CD4-positive, alpha-beta memory T cell (primary cell): ENCODE data around the gene ABCG4. TPM values are rescaled to one million over a fixed set of nuclear protein-coding genes. Genes with fewer than 3 reads are reported as not detected.

ENCODE experiments used
- CTCF ChIA-PET: fragments of 350-600 bp; sonication (Branson Sonifier 250); formaldehyde crosslinking; loops from one replicate; lab custom pipeline; 2021; ENCODE audit warnings: inconsistent platforms; ENCODE audit not compliant: partially characterized antibody; lab: Charles Lee
- POLR2A ChIA-PET: fragments of 350-600 bp; sonication (Branson Sonifier 250); formaldehyde crosslinking; loops from one replicate; lab custom pipeline; 2021; ENCODE audit not compliant: partially characterized antibody; lab: Charles Lee
- DNase-seq, 5 donors: peaks; one replicate each; pipeline versions ENCODE4 v3.0.0 to v3.0.0-alpha.2; 2020 to 2022; ENCODE audit warnings: mixed read lengths in 1 of 5
- H3K27ac ChIP-seq: one replicate; pipeline ENCODE4 v1.7.0; 2013; ENCODE audit warnings: low read depth, low read length
- H3K27me3 ChIP-seq: 2 replicates; pipeline ENCODE4 v1.7.0; 2013; ENCODE audit warnings: mild to moderate bottlenecking, low read length, moderate library complexity; ENCODE audit not compliant: insufficient read depth
- H3K36me3 ChIP-seq: 2 replicates; pipeline ENCODE4 v1.7.0; 2013; ENCODE audit warnings: mild to moderate bottlenecking, low read length, moderate library complexity; ENCODE audit not compliant: insufficient read depth
- H3K4me1 ChIP-seq: 2 replicates; pipeline ENCODE4 v1.7.0; 2013; ENCODE audit warnings: mild to moderate bottlenecking, low read length, moderate library complexity; ENCODE audit not compliant: insufficient read depth
- H3K4me3 ChIP-seq, 2 donors: one replicate each; pipeline ENCODE4 v1.7.0; 2013; ENCODE audit warnings: low read length in 2 of 2, mild to moderate bottlenecking in 1 of 2
- H3K9me3 ChIP-seq, 2 donors: one replicate each; pipeline ENCODE4 v1.7.0; 2013; ENCODE audit warnings: low read length in 2 of 2, control low read depth in 1 of 2; ENCODE audit not compliant: control insufficient read depth in 1 of 2
- H3K27ac Mint-ChIP-seq, 7 donors: one replicate each; pipeline ENCODE4 v1.8.0; 2020 to 2021; ENCODE audit warnings: mixed read lengths in 7 of 7, mild to moderate bottlenecking in 6 of 7, inconsistent platforms in 3 of 7, moderate library complexity in 3 of 7
- H3K27me3 Mint-ChIP-seq, 2 donors: one replicate each; pipeline ENCODE4 v1.8.0; 2020 to 2021; ENCODE audit warnings: mixed read lengths in 2 of 2
- H3K36me3 Mint-ChIP-seq, 2 donors: one replicate each; pipeline ENCODE4 v1.8.0; 2020 to 2021; ENCODE audit warnings: mixed read lengths in 2 of 2, inconsistent platforms in 1 of 2, mild to moderate bottlenecking in 1 of 2
- H3K4me1 Mint-ChIP-seq, 4 donors: one replicate each; pipeline ENCODE4 v1.8.0; 2020 to 2021; ENCODE audit warnings: mixed read lengths in 4 of 4, mild to moderate bottlenecking in 1 of 4
- H3K4me3 Mint-ChIP-seq, 8 donors: one replicate each; pipeline ENCODE4 v1.8.0; 2020 to 2021; ENCODE audit warnings: mixed read lengths in 8 of 8, mild to moderate bottlenecking in 7 of 8, moderate library complexity in 6 of 8, inconsistent platforms in 3 of 8
- H3K9me3 Mint-ChIP-seq, 8 donors: one replicate each; pipeline ENCODE4 v1.8.0; 2020 to 2021; ENCODE audit warnings: mixed read lengths in 8 of 8, mild to moderate bottlenecking in 5 of 8, inconsistent platforms in 3 of 8, moderate library complexity in 1 of 8
- intact Hi-C: fragments of 100-400 bp; cut with micrococcal nuclease; formaldehyde crosslinking; loops from one replicate; pipeline ENCODE4 v1.15.1; 2023
- polyA plus RNA-seq, 2 donors: library from polyadenylated mRNA; unstranded; fragments of 300-500 nt; fragmentation: Illumina TruSeq; gene quantifications; one replicate each; pipeline ENCODE4 v1.2.3, GENCODE V29; 2021
- total RNA-seq, 2 experiments: library from RNA; stranded (reverse); gene quantifications; one replicate each; pipeline ENCODE4 v1.2.3, GENCODE V29; 2021

Gene ABCG4
- total and polyA plus RNA-seq, 4 experiments from 2014 or later: 0.09 TPM; not detected in 3

GRCh38 chr11:119204066-119204465 is 55.2 kb downstream of the ABCG4 start:
- H3K4me3 Mint-ChIP-seq: no peak overlapping the region
- no peaks in the 10 kb centered on the region for H3K9me3 ChIP-seq
- no peak for DNase-seq
- H3K4me1 ChIP-seq: peaks cover 25% of the 10 kb centered on the region
- no peaks in the 10 kb centered on the region for H3K27me3 ChIP-seq
- H3K4me1 Mint-ChIP-seq: peaks cover 11 to 37% (median 21%) of the 10 kb centered on the region in 4 donors
- H3K9me3 Mint-ChIP-seq: no peaks in the 10 kb centered on the region
- POLR2A ChIA-PET: no interaction called here
- H3K36me3 ChIP-seq: no peaks in the 10 kb centered on the region
- H3K27me3 Mint-ChIP-seq: no peaks in the 10 kb centered on the region
- no peak overlapping the region for H3K27ac Mint-ChIP-seq
- intact Hi-C loops: no loop called here
- CTCF ChIA-PET: interaction anchor here (0.8 to 4.9 kb wide), 7 partner anchors 12 to 118 kb away, joined by 3 to 79 read pairs (median 5); partner anchors contain the start of gene NLRX1
- no peak overlapping the region for H3K27ac ChIP-seq
- H3K4me3 ChIP-seq: no peak overlapping the region
- peaks cover 0 to 6% of the 10 kb centered on the region in 2 donors for H3K36me3 Mint-ChIP-seq

- no peaks in the 10 kb centered on the region for H3K36me3 ChIP-seq
- H3K9me3 ChIP-seq: no peaks in the 10 kb centered on the region
- no peaks in the 10 kb centered on the region for H3K27me3 Mint-ChIP-seq
- H3K27ac ChIP-seq: no peak overlapping the region
- H3K27me3 ChIP-seq: no peaks in the 10 kb centered on the region
- intact Hi-C loops: loop anchor here (1.0 to 5.0 kb wide), 3 partner anchors 37 to 118 kb away; no protein-coding TSS in a partner anchor
- ChIA-PET CTCF (interaction anchor here (0.7 to 4.9 kb wide), 22 partner anchors 9 to 612 kb away, joined by 3 to 79 read pairs (median 5); partner anchors contain the start of genes HINFP and VPS11), POLR2A (interaction anchor here (1.0 to 3.3 kb wide), 14 partner anchors 15 to 137 kb away, joined by 3 to 44 read pairs (median 10); partner anchors contain the start of genes DPAGT1, HMBS, NLRX1 and VPS11)
- H3K27ac Mint-ChIP-seq: peak overlapping the region in 5 of 7 donors; percentile 47 to 77 (median 68)
- H3K36me3 Mint-ChIP-seq: peaks cover 4 to 6% of the 10 kb centered on the region in 2 donors
- H3K4me3 Mint-ChIP-seq: peak overlapping the region; percentile 26 to 85 (median 61)
- H3K9me3 Mint-ChIP-seq: no peaks in the 10 kb centered on the region
- peaks cover 34% of the 10 kb centered on the region for H3K4me1 ChIP-seq
- H3K4me3 ChIP-seq: no peak overlapping the region
- H3K4me1 Mint-ChIP-seq: peaks cover 15 to 47% (median 27%) of the 10 kb centered on the region in 4 donors
- no peak for DNase-seq
Observed at GRCh38 chr11:119205080-119205479, 56.2 kb downstream of the ABCG4 start.

GRCh38 chr11:119205574-119206510 is 57.0 kb downstream of the ABCG4 start, which contains the start of gene CBL:
Gene CBL (plus strand): TSS chr11:119206339. CDS start chr11:119206418, 79 bp downstream.
- no peaks in the 10 kb centered on the region for H3K9me3 ChIP-seq
- CTCF ChIA-PET: interaction anchor here (0.6 to 4.9 kb wide), 37 partner anchors 10 to 613 kb away, joined by 3 to 79 read pairs (median 5); partner anchors contain the start of genes HINFP and VPS11
- POLR2A ChIA-PET: interaction anchor here (0.5 to 3.3 kb wide), 37 partner anchors 8 to 415 kb away, joined by 3 to 44 read pairs (median 5); partner anchors contain the start of genes C2CD2L, DDX6, DPAGT1 and HMBS
- Mint-ChIP-seq H3K4me3 (peak within 1 kb of the TSS; percentile 91 to 100 (median 96)), H3K9me3 (no peaks in the 10 kb centered on the region), H3K36me3 (peaks cover 4 to 6% of the 10 kb centered on the region in 2 donors), H3K4me1 (peaks cover 15 to 54% (median 28%) of the 10 kb centered on the region in 4 donors), H3K27me3 (no peaks in the 10 kb centered on the region), H3K27ac (peak within 1 kb of the TSS; percentile 80 to 96 (median 94))
- DNase-seq: peak; percentile 91 to 95 (median 92)
- intact Hi-C loops: loop anchor here (1.0 to 5.0 kb wide), 5 partner anchors 23 to 117 kb away; no protein-coding TSS in a partner anchor
- peak within 1 kb of the TSS; percentile 64 to 94 for H3K4me3 ChIP-seq
- H3K4me1 ChIP-seq: peaks cover 35% of the 10 kb centered on the region
- peak within 1 kb of the TSS; percentile 77 for H3K27ac ChIP-seq
- no peaks in the 10 kb centered on the region for H3K27me3 ChIP-seq
- no peaks in the 10 kb centered on the region for H3K36me3 ChIP-seq

GRCh38 chr11:119206511-119207414 is 57.9 kb downstream of the ABCG4 start:
- Mint-ChIP-seq H3K4me3 (peak overlapping the region; percentile 91 to 100 (median 96)), H3K9me3 (no peaks in the 10 kb centered on the region), H3K36me3 (peaks cover 4 to 6% of the 10 kb centered on the region in 2 donors), H3K27ac (peak overlapping the region; percentile 80 to 96 (median 94)), H3K4me1 (peaks cover 15 to 57% (median 29%) of the 10 kb centered on the region in 4 donors), H3K27me3 (no peaks in the 10 kb centered on the region)
- Histone ChIP-seq H3K27ac (peak overlapping the region; percentile 77), H3K36me3 (no peaks in the 10 kb centered on the region), H3K9me3 (no peaks in the 10 kb centered on the region), H3K4me1 (peaks cover 35% of the 10 kb centered on the region), H3K27me3 (no peaks in the 10 kb centered on the region), H3K4me3 (peak overlapping the region; percentile 64 to 94)
- CTCF ChIA-PET: interaction anchor here (0.6 to 4.9 kb wide), 36 partner anchors 11 to 614 kb away, joined by 3 to 79 read pairs (median 5); partner anchors contain the start of genes HINFP and VPS11
- DNase-seq: peak; percentile 38 to 73 (median 45)
- POLR2A ChIA-PET: interaction anchor here (0.5 to 3.3 kb wide), 36 partner anchors 9 to 416 kb away, joined by 3 to 44 read pairs (median 5); partner anchors contain the start of genes C2CD2L, DDX6, DPAGT1 and HMBS
- intact Hi-C loops: loop anchor here (1.0 to 5.0 kb wide), 3 partner anchors 22 to 78 kb away; no protein-coding TSS in a partner anchor

GRCh38 chr11:119207415-119207960 is 58.6 kb downstream of the ABCG4 start:
- CTCF ChIA-PET: interaction anchor here (0.9 to 4.9 kb wide), 6 partner anchors 19 to 115 kb away, joined by 5 to 79 read pairs (median 30); no protein-coding TSS in a partner anchor
- Mint-ChIP-seq H3K27ac (peak overlapping the region; percentile 68 to 96 (median 94)), H3K27me3 (no peaks in the 10 kb centered on the region), H3K9me3 (no peaks in the 10 kb centered on the region), H3K36me3 (peaks cover 4 to 6% of the 10 kb centered on the region in 2 donors), H3K4me3 (peak overlapping the region; percentile 91 to 100 (median 96)), H3K4me1 (peaks cover 15 to 57% (median 29%) of the 10 kb centered on the region in 4 donors)
- POLR2A ChIA-PET: interaction anchor here (1.2 to 3.3 kb wide), 8 partner anchors 8 to 76 kb away, joined by 4 to 44 read pairs (median 16); no protein-coding TSS in a partner anchor
- Histone ChIP-seq H3K9me3 (no peaks in the 10 kb centered on the region), H3K4me3 (peak overlapping the region; percentile 64 to 94), H3K27ac (peak overlapping the region; percentile 34), H3K27me3 (no peaks in the 10 kb centered on the region), H3K36me3 (no peaks in the 10 kb centered on the region), H3K4me1 (peaks cover 35% of the 10 kb centered on the region)
- no peak for DNase-seq
- intact Hi-C loops: loop anchor here (2.0 to 5.0 kb wide), 2 partner anchors 21 to 35 kb away; no protein-coding TSS in a partner anchor
